HepG2 (cell line): Measurements from ENCODE around the gene FAM229A. TPM values are rescaled to one million over a fixed set of nuclear protein-coding genes. Genes with fewer than 3 reads are reported as not detected.
A peak's percentile ranks its signal among the peaks of the same experiment; 100 is the strongest.

Source experiments
- ATAC-seq: fragments of 200-7000 bp; cut with Tn5 transposase; 3 replicates; pipeline ENCODE4 v1.9.1; 2020; ENCODE audit warnings: mild to moderate bottlenecking, moderate library complexity
- BruUV-seq: library from RNA; stranded (reverse); fragments of 400-500 nt; replicated peaks from 2 replicates; lab custom pipeline; 2021; lab: Mats Ljungman, UMichigan
- CTCF ChIA-PET: fragments of 300-600 bp; formaldehyde crosslinking; extraction: SDS; loops from one replicate; lab custom pipeline; 2021; ENCODE audit warnings: low total read pairs, inconsistent platforms, low intra/inter-chr PET ratio; lab: Yijun Ruan, JAX
- POLR2A ChIA-PET: fragments of 350-600 bp; sonication (Branson Sonifier 250); formaldehyde crosslinking; loops from one replicate; lab custom pipeline; 2020; ENCODE audit warnings: antibody characterized with exemption, inconsistent platforms; lab: Yijun Ruan, JAX
- DNase-seq: peaks from one replicate; pipeline ENCODE4 v3.0.0-alpha.2; 2015; ENCODE audit warnings: low spot score
- FAIRE-seq: peaks from 3 replicates; lab custom pipeline; 2011; peaks lifted over from hg19 to GRCh38; lab: Jason Lieb, UNC
- H2AFZ ChIP-seq: one replicate; pipeline ENCODE4 v1.6.1; 2011; ENCODE audit warnings: low read length, inconsistent platforms
- H3K27ac ChIP-seq: fragments of 300-600 bp; 3 replicates; pipeline ENCODE4 v1.8.0; 2011; ENCODE audit warnings: mixed run types, mild to moderate bottlenecking, mixed read lengths, low read length, inconsistent platforms; ENCODE audit not compliant: insufficient read depth; ENCODE audit errors: extremely low read length
- H3K27me3 ChIP-seq, 2 experiments: fragments of 200-600 bp in 1 of 2; 2 replicates in 1 of 2; 3 replicates in 1 of 2; pipeline versions ENCODE4 v1.6.0 to v1.8.0; 2011; ENCODE audit warnings: low read length in 2 of 2, mild to moderate bottlenecking in 2 of 2, moderate library complexity in 2 of 2, inconsistent platforms in 1 of 2; ENCODE audit not compliant: insufficient read depth in 2 of 2, control insufficient read depth in 1 of 2
- H3K36me3 ChIP-seq, 2 experiments: fragments of 200-600 bp in 1 of 2; replicated peaks in 1 of 2; 2 replicates in 1 of 2; 3 replicates in 1 of 2; pipeline versions ENCODE4 v1.5.1 to v1.8.0; 2011; ENCODE audit warnings: low read length in 2 of 2, inconsistent platforms in 1 of 2; ENCODE audit not compliant: insufficient read depth in 2 of 2, control insufficient read depth in 1 of 2
- H3K4me1 ChIP-seq: 2 replicates; pipeline ENCODE4 v1.5.1; 2012; ENCODE audit warnings: low read length, inconsistent platforms; ENCODE audit not compliant: insufficient read depth
- H3K4me2 ChIP-seq: 2 replicates; pipeline ENCODE4 v1.6.0; 2011; ENCODE audit warnings: low read depth, low read length, inconsistent platforms
- H3K4me3 ChIP-seq, 3 experiments: fragments of 200-600 bp in 1 of 3; sonication (generic), shearing (Covaris generic) in 1 of 3; replicated peaks in 1 of 3; 2 replicates each; pipeline ENCODE4 v1.5.1; 2011 to 2016; ENCODE audit warnings: low read length in 3 of 3, inconsistent platforms in 2 of 3, low read depth in 2 of 3, mild to moderate bottlenecking in 2 of 3, control low read depth in 1 of 3, mixed read lengths in 1 of 3; ENCODE audit not compliant: insufficient read depth in 1 of 3
- H3K79me2 ChIP-seq: one replicate; pipeline ENCODE4 v1.6.1; 2011; ENCODE audit warnings: low read length, inconsistent platforms; ENCODE audit not compliant: insufficient read depth
- H3K9ac ChIP-seq: 2 replicates; pipeline ENCODE4 v1.6.0; 2011; ENCODE audit warnings: mild to moderate bottlenecking, low read depth, low read length, inconsistent platforms; ENCODE audit not compliant: insufficient read depth
- H3K9me3 ChIP-seq: 2 replicates; pipeline ENCODE4 v1.5.1; 2012; ENCODE audit warnings: mild to moderate bottlenecking, low read length
- H4K20me1 ChIP-seq: 2 replicates; pipeline ENCODE4 v1.6.0; 2011; ENCODE audit warnings: inconsistent platforms, mild to moderate bottlenecking, low read length, moderate library complexity; ENCODE audit not compliant: insufficient read depth
- ARNTL ChIP-seq: sonication (generic); formaldehyde crosslinking; IDR thresholded peaks from 2 replicates; pipeline ENCODE4 v1.4.0; 2020; ENCODE audit warnings: mild to moderate bottlenecking, missing genetic modification reagents
- DDIT3 ChIP-seq: sonication (generic); formaldehyde crosslinking; IDR thresholded peaks from 2 replicates; pipeline ENCODE4 v1.4.0; 2020; ENCODE audit warnings: mild to moderate bottlenecking, missing genetic modification reagents
- IKZF5 ChIP-seq: IDR thresholded peaks from 2 replicates; pipeline ENCODE4 v1.6.1; 2018; ENCODE audit warnings: missing genetic modification reagents, mild to moderate bottlenecking, missing compliant biosample characterization
- MTF1 ChIP-seq: sonication (generic); formaldehyde crosslinking; IDR thresholded peaks from 2 replicates; pipeline ENCODE4 v1.5.0; 2020; ENCODE audit warnings: missing genetic modification reagents
- NRL ChIP-seq: sonication (generic); formaldehyde crosslinking; IDR thresholded peaks from 2 replicates; pipeline ENCODE4 v1.5.0; 2020; ENCODE audit warnings: missing genetic modification reagents, mild to moderate bottlenecking, moderate library complexity, borderline replicate concordance
- PHF21A ChIP-seq: sonication (generic); formaldehyde crosslinking; IDR thresholded peaks from 2 replicates; pipeline ENCODE4 v1.5.0; 2020; ENCODE audit warnings: mild to moderate bottlenecking, missing genetic modification reagents
- SMAD9 ChIP-seq: sonication (generic); formaldehyde crosslinking; IDR thresholded peaks from 2 replicates; pipeline ENCODE4 v1.5.1; 2020; ENCODE audit warnings: mild to moderate bottlenecking, missing genetic modification reagents
- TOPORS ChIP-seq: sonication (generic); formaldehyde crosslinking; IDR thresholded peaks from 2 replicates; pipeline ENCODE4 v1.8.0; 2023; ENCODE audit warnings: mild to moderate bottlenecking, missing genetic modification reagents
- ZNF121 ChIP-seq: sonication (generic); formaldehyde crosslinking; IDR thresholded peaks from 2 replicates; pipeline ENCODE4 v1.5.0; 2020; ENCODE audit warnings: mild to moderate bottlenecking, missing genetic modification reagents
- ZNF142 ChIP-seq: sonication (generic); formaldehyde crosslinking; IDR thresholded peaks from 2 replicates; pipeline ENCODE4 v1.4.0; 2020; ENCODE audit warnings: missing genetic modification reagents
- ZNF362 ChIP-seq: sonication (generic); formaldehyde crosslinking; IDR thresholded peaks from 2 replicates; pipeline ENCODE4 v1.4.0; 2020; ENCODE audit warnings: missing genetic modification reagents, mild to moderate bottlenecking, borderline replicate concordance
- ZNF605 ChIP-seq: sonication (generic); formaldehyde crosslinking; IDR thresholded peaks from 2 replicates; pipeline ENCODE4 v1.8.0; 2022; ENCODE audit warnings: mild to moderate bottlenecking, missing genetic modification reagents
- ZNF766 ChIP-seq: sonication (generic); formaldehyde crosslinking; IDR thresholded peaks from 2 replicates; pipeline ENCODE4 v1.5.0; 2020; ENCODE audit warnings: missing genetic modification reagents, borderline replicate concordance
- ZNF784 ChIP-seq: sonication (generic); formaldehyde crosslinking; IDR thresholded peaks from 2 replicates; pipeline ENCODE4 v1.5.1; 2020; ENCODE audit warnings: missing genetic modification reagents, mild to moderate bottlenecking, borderline replicate concordance
- ZSCAN29 ChIP-seq: sonication (generic); formaldehyde crosslinking; conservative IDR thresholded peaks from 2 replicates; pipeline ENCODE4 v1.4.0; 2020; ENCODE audit warnings: mild to moderate bottlenecking, missing genetic modification reagents
- WGBS: methylation state at CpG from one replicate; pipeline ENCODE4 v1.1.6; 2017; ENCODE audit warnings: low lambda C conversion rate; 5-methylcytosine and 5-hydroxymethylcytosine counted together
- in situ Hi-C: cut with HindIII; loops from 2 replicates; pipeline ENCODE4 v1.10.0; 2017; ENCODE audit warnings: low pct_unique_long_range_greater_than_20kb; ENCODE audit not compliant: extremely low pct_ligation_motif_present
- intact Hi-C: fragments of 100-400 bp; cut with micrococcal nuclease; formaldehyde crosslinking; loops from one replicate; pipeline ENCODE4 v1.10.0; 2022; ENCODE audit not compliant: unreplicated experiment
- polyA plus RNA-seq, 8 experiments: library from polyadenylated mRNA; depleted of rRNA in 3 of 8; stranded (reverse) in 7 of 8; unstranded in 1 of 8; fragments of >200 nt; fragmentation: Illumina TruSeq in 4 of 8; extraction: Trizol in 4 of 8; gene quantifications; 2 replicates each; pipeline versions ENCODE4 v1.2.1 to v1.2.3, GENCODE V29; 2011 to 2016; ENCODE audit warnings: low read depth in 4 of 8, missing spikeins in 1 of 8, mixed read lengths in 1 of 8; ENCODE audit not compliant: insufficient read depth in 1 of 8
- total RNA-seq, 5 experiments: library from RNA; depleted of rRNA; stranded (reverse); fragments of >200 nt; fragmentation: Illumina TruSeq; extraction: Trizol; gene quantifications; 2 replicates each; pipeline ENCODE4 v1.2.3, GENCODE V29; 2016; ENCODE audit warnings: low read depth in 1 of 5

FAM229A gene
- total and polyA plus RNA-seq, 2 of the 13 experiments (the other 11 are each of a cell fraction or from before 2014, with no cell fraction given) = 3.2 to 17.6 TPM

GRCh38 chr1:32338637-32339145 lies 23.6 kb downstream of the FAM229A start:
- H4K20me1 ChIP-seq = peaks cover 13% of the 10 kb centered on the region
- peaks cover 0 to 4% of the 10 kb centered on the region in 2 experiments; a peak in 2 of 5 replicates for H3K27me3 ChIP-seq
- H3K79me2 ChIP-seq = peaks cover 14% of the 10 kb centered on the region
- FAIRE-seq (no peak), ATAC-seq (no peak), DNase-seq (no peak)
- H3K4me3 ChIP-seq = peak overlapping the region; percentile 25 to 62 (median 37); a peak in 5 of 6 replicates
- peak overlapping the region; percentile 93 for H3K4me2 ChIP-seq
- H2AFZ ChIP-seq = no peak overlapping the region
- peak overlapping the region; percentile 29 for H3K9ac ChIP-seq
- intact Hi-C loops (loop anchor here (10.0 kb wide), 1 partner anchor 56 kb away; the partner anchor contains the start of gene BSDC1), in situ Hi-C loops (no loop called here)
- no peak overlapping the region for H3K27ac ChIP-seq
- ChIA-PET CTCF (no interaction called here), POLR2A (interaction anchor here (1.0 to 5.8 kb wide), 8 partner anchors 10 to 97 kb away, joined by 3 to 222 read pairs (median 5); partner anchors contain the start of gene BSDC1)
- H3K36me3 ChIP-seq = peaks cover 2 to 9% of the 10 kb centered on the region in 2 experiments; a peak in 2 of 5 replicates
- H3K9me3 ChIP-seq = no peaks in the 10 kb centered on the region
- no TSS peak for BruUV-seq
- 2% methylated on average over 13 of the region's 14 CpGs for WGBS
- H3K4me1 ChIP-seq = peaks cover 73% of the 10 kb centered on the region
- TF ChIP-seq DDIT3 (CRISPR knock-in tag) (no peak), PHF21A (CRISPR knock-in tag) (0 out of 2 replicates have a peak, but pooled peaks have one; percentile 22), ZNF121 (CRISPR knock-in tag) (no peak), ZNF766 (CRISPR knock-in tag) (no peak), TOPORS (no peak), ZNF605 (no peak), ZNF142 (no peak), ZNF362 (CRISPR knock-in tag) (no peak), NRL (CRISPR knock-in tag) (peak; percentile 70; the same call in 1 of the 2 replicates), ZNF784 (no peak), ZSCAN29 (CRISPR knock-in tag) (0 out of 2 replicates have a peak, but pooled peaks have one; percentile 32), SMAD9 (CRISPR knock-in tag) (no peak), MTF1 (CRISPR knock-in tag) (no peak), IKZF5 (CRISPR knock-in tag) (peak; percentile 5; the same call in 1 of the 2 replicates), ARNTL (0 out of 2 replicates have a peak, but pooled peaks have one; percentile 32)
